Prostate gland (tissue), 2 donors: ENCODE data around the gene HS3ST3B1.

Experiments used
- POLR2A ChIP-seq: fragments of 450-650 bp; IDR thresholded peaks from one replicate; pipeline ENCODE4 v1.6.1; 2016; ENCODE audit warnings: antibody characterized with exemption, mild to moderate bottlenecking
- POLR2AphosphoS5 ChIP-seq: sonication (generic); formaldehyde crosslinking; IDR thresholded peaks from one replicate; pipeline ENCODE4 v1.6.1; 2017; ENCODE audit warnings: antibody characterized with exemption
- TF ChIP-seq, protein P1 (sequence below), 4 experiments: fragments of 200-600 bp in 2 of 4; fragments of 450-650 bp in 2 of 4; sonication (generic) in 2 of 4; IDR thresholded peaks; 1 replicate in 3 of 4; 2 replicates in 1 of 4; pipeline ENCODE4 v1.5.1; 2016 to 2019; ENCODE audit warnings: antibody characterized with exemption in 4 of 4, mild to moderate bottlenecking in 2 of 4, moderate library complexity in 2 of 4

DNA sequence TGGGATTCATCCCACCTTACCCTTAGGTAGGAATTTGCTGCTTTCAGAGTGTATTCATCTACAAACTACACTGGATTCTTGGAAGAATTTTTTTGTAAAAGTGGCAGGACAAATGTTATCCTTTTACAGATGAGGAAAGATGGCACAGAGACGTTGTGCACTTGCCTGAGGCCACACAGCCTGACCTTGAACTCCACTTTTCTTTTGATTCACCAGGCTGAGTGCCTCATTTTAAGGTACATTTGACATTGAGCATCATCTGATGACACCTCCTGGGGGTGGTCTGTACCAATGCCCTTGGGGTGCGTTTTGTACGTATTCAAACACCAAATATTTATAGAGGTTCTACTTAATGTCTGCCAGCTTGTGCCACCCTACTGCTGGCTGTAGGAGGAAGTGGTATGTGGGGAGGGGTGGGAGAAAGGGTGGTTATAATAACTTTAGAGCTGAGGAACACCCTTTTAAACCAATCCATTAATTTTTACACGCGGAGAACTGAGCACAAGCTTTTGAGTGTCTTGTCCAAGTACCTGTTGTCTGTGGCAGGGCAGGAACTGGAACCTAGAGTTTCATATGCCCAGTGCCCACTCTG is 29.1 kb downstream of the HS3ST3B1 start:
- TF ChIP-seq, protein P1, sequence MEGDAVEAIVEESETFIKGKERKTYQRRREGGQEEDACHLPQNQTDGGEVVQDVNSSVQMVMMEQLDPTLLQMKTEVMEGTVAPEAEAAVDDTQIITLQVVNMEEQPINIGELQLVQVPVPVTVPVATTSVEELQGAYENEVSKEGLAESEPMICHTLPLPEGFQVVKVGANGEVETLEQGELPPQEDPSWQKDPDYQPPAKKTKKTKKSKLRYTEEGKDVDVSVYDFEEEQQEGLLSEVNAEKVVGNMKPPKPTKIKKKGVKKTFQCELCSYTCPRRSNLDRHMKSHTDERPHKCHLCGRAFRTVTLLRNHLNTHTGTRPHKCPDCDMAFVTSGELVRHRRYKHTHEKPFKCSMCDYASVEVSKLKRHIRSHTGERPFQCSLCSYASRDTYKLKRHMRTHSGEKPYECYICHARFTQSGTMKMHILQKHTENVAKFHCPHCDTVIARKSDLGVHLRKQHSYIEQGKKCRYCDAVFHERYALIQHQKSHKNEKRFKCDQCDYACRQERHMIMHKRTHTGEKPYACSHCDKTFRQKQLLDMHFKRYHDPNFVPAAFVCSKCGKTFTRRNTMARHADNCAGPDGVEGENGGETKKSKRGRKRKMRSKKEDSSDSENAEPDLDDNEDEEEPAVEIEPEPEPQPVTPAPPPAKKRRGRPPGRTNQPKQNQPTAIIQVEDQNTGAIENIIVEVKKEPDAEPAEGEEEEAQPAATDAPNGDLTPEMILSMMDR (IDR thresholded peaks at IDR 0.05): no peak
- TF ChIP-seq POLR2A (no peak), POLR2AphosphoS5 (no peak)
